HepG2 (cell line): ENCODE results near the gene CDKN2A. TPM values are rescaled to one million over a fixed set of nuclear protein-coding genes. Genes with fewer than 3 reads are reported as not detected.

Experiments used
- CHCHD3 ChIP-seq: sonication (generic); formaldehyde crosslinking; IDR thresholded peaks from 2 replicates; pipeline ENCODE4 v1.8.0; 2022; ENCODE audit warnings: mild to moderate bottlenecking, missing genetic modification reagents, moderate library complexity
- GABPA ChIP-seq, 2 experiments: IDR thresholded peaks; 2 replicates each; pipeline ENCODE4 v1.6.1; 2011 to 2016; ENCODE audit warnings: low read depth in 2 of 2, low read length in 1 of 2, missing biosample characterization in 1 of 2, missing genetic modification characterization in 1 of 2
- KDM3A ChIP-seq: IDR thresholded peaks from 2 replicates; pipeline ENCODE4 v1.6.1; 2018; ENCODE audit warnings: low read depth, missing compliant biosample characterization
- NPAS2 ChIP-seq: sonication (generic); formaldehyde crosslinking; IDR thresholded peaks from 2 replicates; pipeline ENCODE4 v1.8.0; 2022; ENCODE audit warnings: mild to moderate bottlenecking, missing genetic modification reagents, borderline replicate concordance
- PPARG ChIP-seq: conservative IDR thresholded peaks from 2 replicates; pipeline ENCODE4 v1.6.1; 2016; ENCODE audit warnings: missing biosample characterization, missing genetic modification reagents
- RARA ChIP-seq: IDR thresholded peaks from 2 replicates; pipeline ENCODE4 v1.6.1; 2016; ENCODE audit warnings: missing genetic modification reagents, missing compliant biosample characterization
- RFX3 ChIP-seq: IDR thresholded peaks from 2 replicates; pipeline ENCODE4 v1.6.1; 2016; ENCODE audit warnings: missing biosample characterization, missing genetic modification reagents
- ZKSCAN8 ChIP-seq: IDR thresholded peaks from 2 replicates; pipeline ENCODE4 v1.6.1; 2016; ENCODE audit warnings: borderline replicate concordance, missing genetic modification reagents, missing compliant biosample characterization
- ZNF30 ChIP-seq: sonication (generic); formaldehyde crosslinking; IDR thresholded peaks from 2 replicates; pipeline ENCODE4 v1.5.0; 2020; ENCODE audit warnings: mild to moderate bottlenecking, missing genetic modification reagents
- ZNF607 ChIP-seq: sonication (generic); formaldehyde crosslinking; IDR thresholded peaks from 2 replicates; pipeline ENCODE4 v1.5.1; 2020; ENCODE audit warnings: missing genetic modification reagents, mild to moderate bottlenecking, borderline replicate concordance
- ZNF775 ChIP-seq: sonication (generic); formaldehyde crosslinking; IDR thresholded peaks from 2 replicates; pipeline ENCODE4 v1.4.0; 2020; ENCODE audit warnings: missing genetic modification reagents, mild to moderate bottlenecking, moderate library complexity, borderline replicate concordance
- ZNF83 ChIP-seq: sonication (generic); formaldehyde crosslinking; IDR thresholded peaks from 2 replicates; pipeline ENCODE4 v1.4.0; 2020; ENCODE audit warnings: missing genetic modification reagents, mild to moderate bottlenecking, borderline replicate concordance
- polyA plus RNA-seq, 8 experiments: library from polyadenylated mRNA; depleted of rRNA in 3 of 8; stranded (reverse) in 7 of 8; unstranded in 1 of 8; fragments of >200 nt; fragmentation: Illumina TruSeq in 4 of 8; extraction: Trizol in 4 of 8; gene quantifications; 2 replicates each; pipeline versions ENCODE4 v1.2.1 to v1.2.3, GENCODE V29; 2011 to 2016; ENCODE audit warnings: low read depth in 4 of 8, missing spikeins in 1 of 8, mixed read lengths in 1 of 8; ENCODE audit not compliant: insufficient read depth in 1 of 8
- total RNA-seq, 5 experiments: library from RNA; depleted of rRNA; stranded (reverse); fragments of >200 nt; fragmentation: Illumina TruSeq; extraction: Trizol; gene quantifications; 2 replicates each; pipeline ENCODE4 v1.2.3, GENCODE V29; 2016; ENCODE audit warnings: low read depth in 1 of 5
- TF ChIP-seq, protein P1 (sequence below): sonication (generic); formaldehyde crosslinking; IDR thresholded peaks from 2 replicates; pipeline ENCODE4 v1.5.0; 2020; ENCODE audit warnings: mild to moderate bottlenecking, missing genetic modification reagents, borderline replicate concordance
- TF ChIP-seq, protein P2 (sequence below): sonication (generic); formaldehyde crosslinking; IDR thresholded peaks from 2 replicates; pipeline ENCODE4 v1.4.0; 2020; ENCODE audit warnings: low read depth, mild to moderate bottlenecking, missing genetic modification reagents
- TF ChIP-seq, protein P3 (sequence below): sonication (generic); formaldehyde crosslinking; conservative IDR thresholded peaks from 2 replicates; pipeline ENCODE4 v1.8.0; 2022; ENCODE audit warnings: mild to moderate bottlenecking, moderate library complexity, missing genetic modification reagents

Gene CDKN2A
- total and polyA plus RNA-seq, 2 of the 13 experiments (the other 11 are each of a cell fraction or from before 2014, with no cell fraction given), result 4.2 to 4.8 TPM

DNA sequence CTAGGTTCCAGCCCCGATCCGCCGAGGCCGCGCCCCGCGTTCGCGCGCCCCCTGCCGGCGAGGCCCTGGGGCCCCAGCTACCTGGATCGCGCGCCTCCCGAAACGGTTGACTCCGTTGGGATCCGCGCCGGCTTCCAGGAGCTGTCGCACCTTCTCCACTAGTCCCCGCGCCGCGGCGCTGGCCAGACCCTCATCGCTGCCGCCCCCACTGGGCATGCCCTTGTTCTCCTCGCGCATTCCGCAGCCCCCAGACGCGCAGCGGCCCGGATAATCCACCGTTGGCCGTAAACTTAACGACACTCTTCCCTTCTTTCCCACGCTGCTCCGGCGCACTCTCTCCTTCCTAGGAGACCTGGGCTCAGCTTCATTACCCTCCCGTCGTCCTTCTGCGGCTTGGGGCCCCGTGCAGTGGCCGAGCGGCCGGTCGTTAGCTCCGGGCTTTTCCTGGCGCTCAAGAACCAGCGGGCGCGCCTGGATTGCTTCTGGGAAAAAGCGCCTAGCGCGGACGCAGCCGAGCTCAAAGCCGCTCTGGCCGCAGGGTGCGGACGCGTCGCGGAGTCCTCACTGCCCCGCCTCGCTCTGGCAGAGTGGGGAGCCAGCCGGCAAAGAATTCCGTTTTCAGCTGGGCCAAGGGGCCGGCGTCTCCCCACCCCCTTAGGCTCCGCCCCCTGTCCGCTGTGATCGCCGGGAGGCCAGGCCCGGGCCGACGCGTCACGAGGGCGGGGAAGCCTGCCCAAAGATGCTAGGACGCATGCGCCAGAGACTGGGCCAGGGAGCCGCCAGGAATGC is 14.7 kb upstream of the CDKN2A start, which contains the start of gene CDKN2B (continued):
- TF ChIP-seq, protein P1, sequence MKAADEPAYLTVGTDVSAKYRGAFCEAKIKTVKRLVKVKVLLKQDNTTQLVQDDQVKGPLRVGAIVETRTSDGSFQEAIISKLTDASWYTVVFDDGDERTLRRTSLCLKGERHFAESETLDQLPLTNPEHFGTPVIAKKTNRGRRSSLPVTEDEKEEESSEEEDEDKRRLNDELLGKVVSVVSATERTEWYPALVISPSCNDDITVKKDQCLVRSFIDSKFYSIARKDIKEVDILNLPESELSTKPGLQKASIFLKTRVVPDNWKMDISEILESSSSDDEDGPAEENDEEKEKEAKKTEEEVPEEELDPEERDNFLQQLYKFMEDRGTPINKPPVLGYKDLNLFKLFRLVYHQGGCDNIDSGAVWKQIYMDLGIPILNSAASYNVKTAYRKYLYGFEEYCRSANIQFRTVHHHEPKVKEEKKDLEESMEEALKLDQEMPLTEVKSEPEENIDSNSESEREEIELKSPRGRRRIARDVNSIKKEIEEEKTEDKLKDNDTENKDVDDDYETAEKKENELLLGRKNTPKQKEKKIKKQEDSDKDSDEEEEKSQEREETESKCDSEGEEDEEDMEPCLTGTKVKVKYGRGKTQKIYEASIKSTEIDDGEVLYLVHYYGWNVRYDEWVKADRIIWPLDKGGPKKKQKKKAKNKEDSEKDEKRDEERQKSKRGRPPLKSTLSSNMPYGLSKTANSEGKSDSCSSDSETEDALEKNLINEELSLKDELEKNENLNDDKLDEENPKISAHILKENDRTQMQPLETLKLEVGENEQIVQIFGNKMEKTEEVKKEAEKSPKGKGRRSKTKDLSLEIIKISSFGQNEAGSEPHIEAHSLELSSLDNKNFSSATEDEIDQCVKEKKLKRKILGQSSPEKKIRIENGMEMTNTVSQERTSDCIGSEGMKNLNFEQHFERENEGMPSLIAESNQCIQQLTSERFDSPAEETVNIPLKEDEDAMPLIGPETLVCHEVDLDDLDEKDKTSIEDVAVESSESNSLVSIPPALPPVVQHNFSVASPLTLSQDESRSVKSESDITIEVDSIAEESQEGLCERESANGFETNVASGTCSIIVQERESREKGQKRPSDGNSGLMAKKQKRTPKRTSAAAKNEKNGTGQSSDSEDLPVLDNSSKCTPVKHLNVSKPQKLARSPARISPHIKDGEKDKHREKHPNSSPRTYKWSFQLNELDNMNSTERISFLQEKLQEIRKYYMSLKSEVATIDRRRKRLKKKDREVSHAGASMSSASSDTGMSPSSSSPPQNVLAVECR (CRISPR knock-in tag), result peak; percentile 86
- TF ChIP-seq ZNF607 (CRISPR knock-in tag) (no peak), RARA (CRISPR knock-in tag) (0 out of 2 replicates have a peak, but pooled peaks have one; percentile 16), PPARG (CRISPR knock-in tag) (0 out of 2 replicates have a peak, but pooled peaks have one; percentile 25), ZNF30 (no peak), GABPA (IDR thresholded peaks at IDR 0.05; ENCODE audit: low read depth, low read length) (no peak), GABPA (CRISPR knock-in tag; IDR thresholded peaks at IDR 0.05; ENCODE audit: low read depth) (no peak), NPAS2 (CRISPR knock-in tag) (no peak), RFX3 (no peak; the same call in 1 of the 2 replicates), KDM3A (CRISPR knock-in tag) (no peak; the same call in 1 of the 2 replicates), ZNF775 (CRISPR knock-in tag) (no peak), ZKSCAN8 (peak; percentile 43; the same call in 1 of the 2 replicates), ZNF83 (CRISPR knock-in tag) (0 out of 2 replicates have a peak, but pooled peaks have one; percentile 70), CHCHD3 (CRISPR knock-in tag) (peak; percentile 89; the same call in 1 of the 2 replicates)
- TF ChIP-seq, protein P2, sequence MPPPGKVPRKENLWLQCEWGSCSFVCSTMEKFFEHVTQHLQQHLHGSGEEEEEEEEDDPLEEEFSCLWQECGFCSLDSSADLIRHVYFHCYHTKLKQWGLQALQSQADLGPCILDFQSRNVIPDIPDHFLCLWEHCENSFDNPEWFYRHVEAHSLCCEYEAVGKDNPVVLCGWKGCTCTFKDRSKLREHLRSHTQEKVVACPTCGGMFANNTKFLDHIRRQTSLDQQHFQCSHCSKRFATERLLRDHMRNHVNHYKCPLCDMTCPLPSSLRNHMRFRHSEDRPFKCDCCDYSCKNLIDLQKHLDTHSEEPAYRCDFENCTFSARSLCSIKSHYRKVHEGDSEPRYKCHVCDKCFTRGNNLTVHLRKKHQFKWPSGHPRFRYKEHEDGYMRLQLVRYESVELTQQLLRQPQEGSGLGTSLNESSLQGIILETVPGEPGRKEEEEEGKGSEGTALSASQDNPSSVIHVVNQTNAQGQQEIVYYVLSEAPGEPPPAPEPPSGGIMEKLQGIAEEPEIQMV (CRISPR knock-in tag), result no peak
- TF ChIP-seq, protein P3, sequence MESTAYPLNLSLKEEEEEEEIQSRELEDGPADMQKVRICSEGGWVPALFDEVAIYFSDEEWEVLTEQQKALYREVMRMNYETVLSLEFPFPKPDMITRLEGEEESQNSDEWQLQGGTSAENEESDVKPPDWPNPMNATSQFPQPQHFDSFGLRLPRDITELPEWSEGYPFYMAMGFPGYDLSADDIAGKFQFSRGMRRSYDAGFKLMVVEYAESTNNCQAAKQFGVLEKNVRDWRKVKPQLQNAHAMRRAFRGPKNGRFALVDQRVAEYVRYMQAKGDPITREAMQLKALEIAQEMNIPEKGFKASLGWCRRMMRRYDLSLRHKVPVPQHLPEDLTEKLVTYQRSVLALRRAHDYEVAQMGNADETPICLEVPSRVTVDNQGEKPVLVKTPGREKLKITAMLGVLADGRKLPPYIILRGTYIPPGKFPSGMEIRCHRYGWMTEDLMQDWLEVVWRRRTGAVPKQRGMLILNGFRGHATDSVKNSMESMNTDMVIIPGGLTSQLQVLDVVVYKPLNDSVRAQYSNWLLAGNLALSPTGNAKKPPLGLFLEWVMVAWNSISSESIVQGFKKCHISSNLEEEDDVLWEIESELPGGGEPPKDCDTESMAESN (CRISPR knock-in tag), result peak; percentile 79
